Panc1 (cell line): ENCODE measurements around the gene PLK3. TPM values are rescaled to one million over a fixed set of nuclear protein-coding genes. Genes with fewer than 3 reads are reported as not detected.

Source experiments
- ATAC-seq: fragments of 200-7000 bp; cut with Tn5 transposase; 2 replicates; pipeline ENCODE4 v1.9.1; 2020; ENCODE audit warnings: mild to moderate bottlenecking, moderate library complexity
- BruUV-seq: library from RNA; stranded (reverse); fragments of 400-500 nt; replicated peaks from 2 replicates; lab custom pipeline; 2021; lab: Mats Ljungman, UMichigan
- CTCF ChIA-PET: fragments of 300-600 bp; sonication (Branson Sonifier 250); formaldehyde crosslinking; loops from one replicate; lab custom pipeline; 2022; ENCODE audit warnings: antibody characterized with exemption; lab: Charles Lee
- POLR2A ChIA-PET: fragments of 300-600 bp; sonication (Branson Sonifier 250); formaldehyde crosslinking; loops from one replicate; lab custom pipeline; 2022; ENCODE audit warnings: antibody characterized with exemption; lab: Charles Lee
- DNase-seq: peaks from one replicate; pipeline ENCODE4 v3.0.0-alpha.2; 2010; ENCODE audit warnings: low read depth, low spot score
- H3K27ac ChIP-seq: 2 replicates; pipeline ENCODE4 v1.5.1; 2011; ENCODE audit warnings: mild to moderate bottlenecking, low read length, inconsistent platforms
- H3K27me3 ChIP-seq: fragments of 200-500 bp; sonication (Bioruptor generic); 2 replicates; pipeline ENCODE4 v1.6.0; 2014; ENCODE audit warnings: low read length, inconsistent platforms; ENCODE audit not compliant: control insufficient read depth, insufficient read depth
- H3K36me3 ChIP-seq: fragments of 200-500 bp; sonication (Bioruptor generic); 2 replicates; pipeline ENCODE4 v1.5.1; 2014; ENCODE audit warnings: inconsistent platforms, mild to moderate bottlenecking, low read length, moderate library complexity; ENCODE audit not compliant: control insufficient read depth, insufficient read depth
- H3K4me1 ChIP-seq: 2 replicates; pipeline ENCODE4 v1.5.1; 2011; ENCODE audit warnings: inconsistent platforms, mild to moderate bottlenecking, low read length, moderate library complexity; ENCODE audit not compliant: control insufficient read depth, insufficient read depth
- H3K4me3 ChIP-seq, 2 experiments: 2 replicates each; pipeline ENCODE4 v1.5.1; 2011 to 2012; ENCODE audit warnings: low read depth in 2 of 2, low read length in 2 of 2, mild to moderate bottlenecking in 2 of 2, inconsistent platforms in 1 of 2, moderate library complexity in 1 of 2
- H3K9me3 ChIP-seq: fragments of 200-500 bp; sonication (Bioruptor generic); 2 replicates; pipeline ENCODE4 v1.5.1; 2014; ENCODE audit warnings: low read depth, mild to moderate bottlenecking, inconsistent platforms, low read length, moderate library complexity; ENCODE audit not compliant: control insufficient read depth, insufficient read depth
- POLR2AphosphoS5 ChIP-seq: IDR thresholded peaks from 2 replicates; pipeline ENCODE4 v1.6.1; 2012; ENCODE audit warnings: mild to moderate bottlenecking, low read depth, low read length, moderate library complexity
- SIN3A ChIP-seq: IDR thresholded peaks from 2 replicates; pipeline ENCODE4 v1.6.1; 2012; ENCODE audit warnings: low read depth, mild to moderate bottlenecking, low read length, moderate library complexity, borderline replicate concordance; ENCODE audit not compliant: insufficient read depth
- TCF7L2 ChIP-seq: IDR thresholded peaks from 2 replicates; pipeline ENCODE4 v1.6.1; 2011; ENCODE audit warnings: mild to moderate bottlenecking, low read depth, low read length, inconsistent platforms
- in situ Hi-C: cut with HindIII; loops from 2 replicates; pipeline ENCODE4 v1.10.0; 2016; ENCODE audit warnings: low sequenced_read_pairs, low pct_unique_long_range_greater_than_20kb
- intact Hi-C: fragments of 100-400 bp; cut with micrococcal nuclease; formaldehyde crosslinking; loops from one replicate; pipeline ENCODE4 v1.10.0; 2022; ENCODE audit not compliant: unreplicated experiment
- total RNA-seq: library from RNA; stranded (reverse); gene quantifications from one replicate; pipeline ENCODE4 v1.2.1, GENCODE V29; 2021; ENCODE audit not compliant: unreplicated experiment
- TF ChIP-seq, protein P1 (sequence below): fragments of 450-650 bp; IDR thresholded peaks from 2 replicates; pipeline ENCODE4 v1.5.1; 2017; ENCODE audit warnings: mild to moderate bottlenecking
- TF ChIP-seq, protein P2 (sequence below), 2 experiments: IDR thresholded peaks; 2 replicates each; pipeline ENCODE4 v1.6.1; 2011 to 2012; ENCODE audit warnings: low read depth in 2 of 2, control low read depth in 1 of 2, low read length in 1 of 2, mild to moderate bottlenecking in 1 of 2, moderate library complexity in 1 of 2; ENCODE audit not compliant: insufficient read depth in 1 of 2

PLK3 gene
- total RNA-seq, 1 experiment from 2014 or later: 13.7 TPM

DNA sequence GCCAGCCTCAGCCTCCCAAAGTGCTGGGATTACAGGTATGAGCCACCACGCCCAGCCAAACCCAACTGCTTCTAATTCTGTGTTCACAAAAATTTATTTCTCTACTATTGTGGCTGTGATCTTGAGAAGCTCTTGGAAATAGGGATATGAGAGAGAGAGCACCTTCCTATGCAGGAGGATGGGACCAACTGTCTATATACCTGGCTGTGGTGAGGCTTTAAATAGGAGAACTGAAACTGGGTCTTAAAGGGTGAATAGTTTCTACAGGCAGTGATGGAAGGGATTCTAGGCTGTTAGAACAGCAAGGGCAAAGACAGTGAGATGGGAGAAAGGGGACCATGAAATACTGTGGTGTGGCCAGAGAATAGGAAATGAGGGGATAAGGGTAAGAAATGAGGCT is 51.1 kb downstream of the PLK3 start:
- no peaks in the 10 kb centered on the region for H3K27me3 ChIP-seq
- H3K9me3 ChIP-seq: no peaks in the 10 kb centered on the region
- no peaks in the 10 kb centered on the region for H3K4me1 ChIP-seq
- ChIA-PET POLR2A (no interaction called here), CTCF (no interaction called here)
- in situ Hi-C loops: no loop called here
- H3K27ac ChIP-seq: no peak overlapping the region
- TF ChIP-seq TCF7L2 (no peak), SIN3A (no peak), POLR2AphosphoS5 (no peak)
- TF ChIP-seq, protein P1, sequence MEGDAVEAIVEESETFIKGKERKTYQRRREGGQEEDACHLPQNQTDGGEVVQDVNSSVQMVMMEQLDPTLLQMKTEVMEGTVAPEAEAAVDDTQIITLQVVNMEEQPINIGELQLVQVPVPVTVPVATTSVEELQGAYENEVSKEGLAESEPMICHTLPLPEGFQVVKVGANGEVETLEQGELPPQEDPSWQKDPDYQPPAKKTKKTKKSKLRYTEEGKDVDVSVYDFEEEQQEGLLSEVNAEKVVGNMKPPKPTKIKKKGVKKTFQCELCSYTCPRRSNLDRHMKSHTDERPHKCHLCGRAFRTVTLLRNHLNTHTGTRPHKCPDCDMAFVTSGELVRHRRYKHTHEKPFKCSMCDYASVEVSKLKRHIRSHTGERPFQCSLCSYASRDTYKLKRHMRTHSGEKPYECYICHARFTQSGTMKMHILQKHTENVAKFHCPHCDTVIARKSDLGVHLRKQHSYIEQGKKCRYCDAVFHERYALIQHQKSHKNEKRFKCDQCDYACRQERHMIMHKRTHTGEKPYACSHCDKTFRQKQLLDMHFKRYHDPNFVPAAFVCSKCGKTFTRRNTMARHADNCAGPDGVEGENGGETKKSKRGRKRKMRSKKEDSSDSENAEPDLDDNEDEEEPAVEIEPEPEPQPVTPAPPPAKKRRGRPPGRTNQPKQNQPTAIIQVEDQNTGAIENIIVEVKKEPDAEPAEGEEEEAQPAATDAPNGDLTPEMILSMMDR: no peak
- TF ChIP-seq, protein P2, sequence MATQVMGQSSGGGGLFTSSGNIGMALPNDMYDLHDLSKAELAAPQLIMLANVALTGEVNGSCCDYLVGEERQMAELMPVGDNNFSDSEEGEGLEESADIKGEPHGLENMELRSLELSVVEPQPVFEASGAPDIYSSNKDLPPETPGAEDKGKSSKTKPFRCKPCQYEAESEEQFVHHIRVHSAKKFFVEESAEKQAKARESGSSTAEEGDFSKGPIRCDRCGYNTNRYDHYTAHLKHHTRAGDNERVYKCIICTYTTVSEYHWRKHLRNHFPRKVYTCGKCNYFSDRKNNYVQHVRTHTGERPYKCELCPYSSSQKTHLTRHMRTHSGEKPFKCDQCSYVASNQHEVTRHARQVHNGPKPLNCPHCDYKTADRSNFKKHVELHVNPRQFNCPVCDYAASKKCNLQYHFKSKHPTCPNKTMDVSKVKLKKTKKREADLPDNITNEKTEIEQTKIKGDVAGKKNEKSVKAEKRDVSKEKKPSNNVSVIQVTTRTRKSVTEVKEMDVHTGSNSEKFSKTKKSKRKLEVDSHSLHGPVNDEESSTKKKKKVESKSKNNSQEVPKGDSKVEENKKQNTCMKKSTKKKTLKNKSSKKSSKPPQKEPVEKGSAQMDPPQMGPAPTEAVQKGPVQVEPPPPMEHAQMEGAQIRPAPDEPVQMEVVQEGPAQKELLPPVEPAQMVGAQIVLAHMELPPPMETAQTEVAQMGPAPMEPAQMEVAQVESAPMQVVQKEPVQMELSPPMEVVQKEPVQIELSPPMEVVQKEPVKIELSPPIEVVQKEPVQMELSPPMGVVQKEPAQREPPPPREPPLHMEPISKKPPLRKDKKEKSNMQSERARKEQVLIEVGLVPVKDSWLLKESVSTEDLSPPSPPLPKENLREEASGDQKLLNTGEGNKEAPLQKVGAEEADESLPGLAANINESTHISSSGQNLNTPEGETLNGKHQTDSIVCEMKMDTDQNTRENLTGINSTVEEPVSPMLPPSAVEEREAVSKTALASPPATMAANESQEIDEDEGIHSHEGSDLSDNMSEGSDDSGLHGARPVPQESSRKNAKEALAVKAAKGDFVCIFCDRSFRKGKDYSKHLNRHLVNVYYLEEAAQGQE (IDR thresholded peaks at IDR 0.05; ENCODE audit: insufficient read depth in 1 of 2, low read depth in 2 of 2, low read length in 1 of 2): no peak
- H3K36me3 ChIP-seq: no peaks in the 10 kb centered on the region
- intact Hi-C loops: no loop called here
- no peak overlapping the region for H3K4me3 ChIP-seq
- ATAC-seq: no peak
- no TSS peak for BruUV-seq
- no peak for DNase-seq

DNA sequence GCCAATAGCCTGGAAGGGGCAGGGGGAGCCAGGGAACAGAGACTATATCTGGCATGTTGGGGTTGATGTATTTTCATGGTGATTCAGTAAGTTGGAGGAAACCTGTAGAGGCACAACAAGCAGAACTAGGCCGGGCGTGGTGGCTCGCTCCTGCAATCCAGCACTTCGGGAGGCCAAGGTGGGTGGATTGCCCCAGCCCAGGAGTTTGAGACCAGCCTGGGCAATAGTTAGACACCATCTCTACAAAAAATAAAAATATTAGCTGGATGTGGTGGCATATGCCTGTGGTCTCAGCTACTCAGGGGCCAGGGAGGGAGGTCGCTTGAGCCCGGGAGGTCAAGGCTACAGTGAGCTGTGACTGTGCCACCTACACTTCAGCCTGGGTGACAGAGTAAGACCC is 53.0 kb downstream of the PLK3 start:
- H3K36me3 ChIP-seq: no peaks in the 10 kb centered on the region
- DNase-seq (no peak), ATAC-seq (no peak)
- in situ Hi-C loops: no loop called here
- CTCF ChIA-PET: no interaction called here
- no peak overlapping the region for H3K4me3 ChIP-seq
- no peaks in the 10 kb centered on the region for H3K9me3 ChIP-seq
- TF ChIP-seq TCF7L2: no peak
- TF ChIP-seq, protein P1: no peak
- no peak for TF ChIP-seq SIN3A
- TF ChIP-seq, protein P2 (IDR thresholded peaks at IDR 0.05; ENCODE audit: insufficient read depth in 1 of 2, low read depth in 2 of 2, low read length in 1 of 2): no peak
- TF ChIP-seq POLR2AphosphoS5: no peak
- intact Hi-C loops: no loop called here
- no peaks in the 10 kb centered on the region for H3K4me1 ChIP-seq
- H3K27me3 ChIP-seq: no peaks in the 10 kb centered on the region
- no peak overlapping the region for H3K27ac ChIP-seq
- POLR2A ChIA-PET: no interaction called here
- no TSS peak for BruUV-seq
